LNCAP (cell line): ENCODE results near the gene ULK2.

Experiments used
- TF ChIP-seq, protein P1 (sequence below): fragments of 450-650 bp; IDR thresholded peaks from 2 replicates; pipeline ENCODE4 v1.5.1; 2017; ENCODE audit warnings: mild to moderate bottlenecking

The ULK2 gene

DNA sequence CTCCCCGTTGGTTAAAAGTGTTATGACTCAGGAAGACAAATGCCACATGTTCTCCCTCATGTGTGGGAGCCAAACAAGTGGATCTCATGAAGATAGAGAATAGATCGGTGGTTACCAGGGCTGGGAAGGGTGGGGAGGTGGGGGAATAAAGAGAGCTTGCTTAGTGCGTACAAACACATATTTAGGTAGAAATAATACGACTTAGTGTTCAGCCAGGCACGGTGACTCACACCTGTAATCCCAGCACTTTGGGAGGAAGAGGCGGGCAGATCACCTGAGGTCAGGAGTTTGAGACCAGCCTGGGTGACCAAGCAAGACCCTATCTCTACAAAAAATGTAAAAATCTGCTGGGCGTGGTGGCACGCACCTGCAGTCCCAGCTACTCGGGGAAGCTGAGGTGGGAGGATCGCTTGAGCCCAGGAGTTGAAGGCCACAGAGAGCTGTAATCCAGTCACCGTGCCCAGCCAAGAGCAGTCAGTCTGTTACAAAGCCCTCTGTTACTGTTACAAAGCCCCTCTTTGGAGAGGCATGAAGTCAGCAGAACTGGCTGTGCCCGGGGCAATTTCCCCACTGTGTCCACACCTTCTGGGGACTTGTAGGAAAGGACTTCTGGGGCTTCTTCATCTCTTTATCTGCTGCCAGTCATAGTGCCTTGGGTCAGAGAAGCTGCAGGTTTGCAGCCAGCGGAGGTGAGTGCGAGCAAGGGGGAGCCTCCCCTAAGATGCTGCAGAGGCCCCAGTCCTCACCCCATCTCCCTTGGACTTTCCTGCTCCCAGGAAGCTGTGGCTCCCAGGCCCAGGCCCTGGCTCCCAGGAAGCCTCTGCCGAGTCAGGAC lies 115.3 kb downstream of the ULK2 start:
- TF ChIP-seq, protein P1, sequence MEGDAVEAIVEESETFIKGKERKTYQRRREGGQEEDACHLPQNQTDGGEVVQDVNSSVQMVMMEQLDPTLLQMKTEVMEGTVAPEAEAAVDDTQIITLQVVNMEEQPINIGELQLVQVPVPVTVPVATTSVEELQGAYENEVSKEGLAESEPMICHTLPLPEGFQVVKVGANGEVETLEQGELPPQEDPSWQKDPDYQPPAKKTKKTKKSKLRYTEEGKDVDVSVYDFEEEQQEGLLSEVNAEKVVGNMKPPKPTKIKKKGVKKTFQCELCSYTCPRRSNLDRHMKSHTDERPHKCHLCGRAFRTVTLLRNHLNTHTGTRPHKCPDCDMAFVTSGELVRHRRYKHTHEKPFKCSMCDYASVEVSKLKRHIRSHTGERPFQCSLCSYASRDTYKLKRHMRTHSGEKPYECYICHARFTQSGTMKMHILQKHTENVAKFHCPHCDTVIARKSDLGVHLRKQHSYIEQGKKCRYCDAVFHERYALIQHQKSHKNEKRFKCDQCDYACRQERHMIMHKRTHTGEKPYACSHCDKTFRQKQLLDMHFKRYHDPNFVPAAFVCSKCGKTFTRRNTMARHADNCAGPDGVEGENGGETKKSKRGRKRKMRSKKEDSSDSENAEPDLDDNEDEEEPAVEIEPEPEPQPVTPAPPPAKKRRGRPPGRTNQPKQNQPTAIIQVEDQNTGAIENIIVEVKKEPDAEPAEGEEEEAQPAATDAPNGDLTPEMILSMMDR, result no peak

DNA sequence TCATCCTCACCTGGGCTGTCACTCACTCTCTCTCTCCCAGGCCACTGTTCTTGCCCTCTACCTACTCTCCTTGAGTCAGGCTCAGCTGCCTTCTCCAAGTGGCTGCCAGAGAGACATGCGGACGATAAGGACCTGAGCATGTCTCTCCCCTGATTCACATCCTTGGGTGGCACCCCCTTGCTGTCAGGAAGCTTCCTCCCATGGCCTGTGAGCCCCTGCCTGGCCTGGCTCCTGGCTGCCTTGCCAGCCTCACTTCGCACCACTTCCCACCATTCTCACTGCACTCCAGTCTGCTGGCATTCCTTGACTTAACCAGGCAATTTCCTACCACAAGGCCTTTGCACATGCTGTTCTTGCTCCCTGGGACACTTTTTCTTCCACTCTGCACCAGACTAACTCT lies 116.9 kb downstream of the ULK2 start:
- TF ChIP-seq, protein P1, result no peak

DNA sequence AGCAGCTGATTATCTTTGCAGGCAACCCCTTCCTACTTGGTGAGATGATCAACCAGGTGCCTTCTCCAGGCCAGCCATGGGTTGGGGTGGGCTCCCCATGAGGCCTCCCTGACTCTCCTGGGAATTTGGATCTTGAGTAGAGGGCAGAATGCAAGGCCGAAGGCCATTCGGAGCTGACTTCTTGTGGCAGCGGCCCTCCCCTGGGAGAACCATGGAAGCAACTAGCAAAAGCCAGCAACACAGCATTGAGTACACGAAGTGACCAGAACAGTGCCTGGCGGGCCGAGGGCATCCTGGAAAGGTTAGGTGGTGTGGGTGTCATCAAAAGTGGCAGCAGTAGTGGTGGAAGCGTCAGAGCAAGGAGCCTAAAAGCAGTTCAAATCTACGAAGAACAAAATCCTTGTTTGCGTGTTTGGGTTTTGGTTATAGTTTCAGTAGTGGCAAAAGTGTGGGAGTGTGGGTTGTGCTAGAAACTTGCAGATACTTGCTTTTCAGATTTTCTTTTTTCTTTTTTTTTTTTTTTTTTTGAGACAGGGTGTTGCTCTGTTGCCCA lies 117.6 kb downstream of the ULK2 start:
- TF ChIP-seq, protein P1, result no peak

DNA sequence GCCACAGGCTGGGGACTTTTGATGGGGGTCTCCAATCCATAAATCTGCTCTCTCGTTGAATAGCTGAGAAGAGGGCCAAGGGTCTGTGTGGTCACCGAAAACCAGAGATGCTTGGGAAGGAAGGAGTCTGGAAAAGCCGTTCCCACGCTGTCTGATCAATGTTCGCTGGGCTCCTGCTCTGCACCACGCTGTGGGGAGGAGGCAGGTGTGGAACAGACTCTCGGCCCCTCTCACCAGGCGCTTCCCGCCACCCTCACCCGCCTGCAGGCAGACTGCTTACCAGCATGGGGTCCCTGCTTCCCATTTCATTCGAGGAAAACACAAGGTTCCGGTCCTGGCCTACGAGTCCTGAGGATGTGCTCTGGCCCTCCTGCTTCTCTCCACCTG lies 118.9 kb downstream of the ULK2 start:
- TF ChIP-seq, protein P1, result no peak

DNA sequence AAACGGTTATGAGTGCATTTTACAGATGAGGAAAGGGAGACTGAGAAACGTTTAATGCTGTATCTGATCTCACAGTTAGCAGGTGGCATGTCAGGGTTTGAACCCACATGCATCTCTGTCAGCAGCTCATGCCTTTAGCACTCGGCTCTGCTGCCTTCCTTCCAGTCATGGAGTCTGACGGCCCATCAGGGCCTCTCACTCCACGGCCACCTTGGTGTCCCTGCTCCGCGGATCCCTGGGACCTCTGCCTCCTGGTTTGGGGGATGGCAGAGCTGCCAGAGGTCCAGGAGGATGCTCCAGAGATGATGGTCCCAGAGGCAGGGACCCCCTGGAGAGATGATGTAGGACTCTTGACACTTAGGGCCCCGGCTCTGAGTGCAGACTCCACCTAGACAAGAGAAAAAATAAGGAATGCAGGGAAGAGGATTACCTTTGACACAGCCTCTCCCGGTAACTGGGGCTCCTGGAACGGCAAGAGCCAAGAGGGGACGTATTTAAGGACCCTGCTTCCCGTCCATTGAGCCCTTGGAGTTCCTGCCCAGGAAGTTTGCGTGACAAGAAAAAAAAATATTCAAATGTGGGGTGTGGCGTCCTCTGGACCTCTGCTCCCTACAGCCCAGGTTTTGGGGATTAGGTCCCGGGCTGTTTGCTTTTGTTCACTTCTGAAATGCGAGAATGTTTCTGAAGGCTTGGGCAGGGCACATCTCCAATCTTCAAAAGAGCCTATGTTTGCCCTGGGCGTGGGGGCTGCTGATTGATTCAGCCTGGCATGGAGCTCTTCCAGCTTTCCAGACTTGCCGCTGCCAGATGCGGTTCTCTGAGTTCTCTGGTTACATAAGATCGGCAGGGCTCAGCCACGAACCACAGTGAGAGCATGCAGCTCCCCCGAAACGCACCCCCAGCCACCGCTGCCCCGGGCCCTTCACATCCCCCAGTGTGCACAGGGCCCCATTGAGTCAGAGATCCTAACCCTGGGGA lies 119.6 kb downstream of the ULK2 start, which contains the start of gene ALDH3A1:
TSS of gene ALDH3A1 (minus strand) at position 470 of the 978 bp plus-strand sequence. CDS start 3,169 bp downstream, outside the sequence.
- TF ChIP-seq, protein P1, result no peak

DNA sequence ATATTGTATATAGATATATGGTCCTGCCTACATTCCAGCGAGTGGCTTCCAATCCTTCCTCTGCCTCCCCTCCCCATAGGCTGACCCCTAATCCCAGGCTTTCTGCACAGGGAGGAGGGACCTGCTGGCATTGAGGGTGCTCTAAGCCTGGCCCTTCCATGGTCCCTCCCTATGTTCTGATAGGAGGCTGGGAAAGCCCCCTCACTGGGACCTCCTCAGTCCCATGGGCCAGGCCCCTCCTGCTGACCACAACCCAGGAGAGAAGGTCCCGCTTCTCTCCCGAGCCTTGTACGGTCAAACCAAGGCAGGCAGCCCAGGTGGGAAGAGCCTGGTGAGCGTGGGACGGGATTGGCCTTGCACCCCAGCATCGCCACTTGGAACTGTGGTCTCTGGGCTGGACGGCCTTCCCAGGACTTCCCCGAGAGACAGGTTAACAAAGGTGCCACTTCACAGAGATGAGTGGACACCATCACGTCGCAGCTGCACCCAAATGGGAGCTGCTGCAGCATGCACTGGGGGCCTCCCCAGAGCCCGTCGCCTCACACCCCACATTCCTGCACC lies 120.5 kb downstream of the ULK2 start:
- TF ChIP-seq, protein P1, result no peak

DNA sequence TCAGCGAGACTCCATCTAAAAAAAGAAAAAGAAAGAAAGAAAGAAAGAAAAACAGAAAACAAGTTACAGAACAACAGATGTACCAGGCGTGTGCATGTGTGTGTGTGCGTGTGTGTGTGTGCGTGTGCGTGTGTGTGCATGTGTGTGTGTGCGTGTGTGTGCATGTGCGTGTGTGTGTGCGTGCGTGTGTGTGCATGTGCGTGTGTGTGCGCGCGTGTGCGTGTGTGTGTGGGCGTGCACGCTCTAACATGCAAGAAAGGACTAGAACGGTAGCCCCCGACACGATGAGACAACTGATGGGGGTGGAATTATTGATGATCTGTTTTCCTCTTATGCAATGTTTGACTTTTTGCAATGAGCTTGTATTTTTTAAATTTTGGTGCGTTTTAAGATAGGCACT lies 121.2 kb downstream of the ULK2 start:
- TF ChIP-seq, protein P1, result no peak
